NCI-H748 (cell line): ENCODE results near the gene HHAT.
A peak's percentile ranks its signal among the peaks of the same experiment; 100 is the strongest.

Experiments
- DNase-seq: peaks from one replicate; lab custom pipeline; 2025; ENCODE audit not compliant: unreplicated experiment; lab: John Stamatoyannopoulos, UW

Gene HHAT

DNA sequence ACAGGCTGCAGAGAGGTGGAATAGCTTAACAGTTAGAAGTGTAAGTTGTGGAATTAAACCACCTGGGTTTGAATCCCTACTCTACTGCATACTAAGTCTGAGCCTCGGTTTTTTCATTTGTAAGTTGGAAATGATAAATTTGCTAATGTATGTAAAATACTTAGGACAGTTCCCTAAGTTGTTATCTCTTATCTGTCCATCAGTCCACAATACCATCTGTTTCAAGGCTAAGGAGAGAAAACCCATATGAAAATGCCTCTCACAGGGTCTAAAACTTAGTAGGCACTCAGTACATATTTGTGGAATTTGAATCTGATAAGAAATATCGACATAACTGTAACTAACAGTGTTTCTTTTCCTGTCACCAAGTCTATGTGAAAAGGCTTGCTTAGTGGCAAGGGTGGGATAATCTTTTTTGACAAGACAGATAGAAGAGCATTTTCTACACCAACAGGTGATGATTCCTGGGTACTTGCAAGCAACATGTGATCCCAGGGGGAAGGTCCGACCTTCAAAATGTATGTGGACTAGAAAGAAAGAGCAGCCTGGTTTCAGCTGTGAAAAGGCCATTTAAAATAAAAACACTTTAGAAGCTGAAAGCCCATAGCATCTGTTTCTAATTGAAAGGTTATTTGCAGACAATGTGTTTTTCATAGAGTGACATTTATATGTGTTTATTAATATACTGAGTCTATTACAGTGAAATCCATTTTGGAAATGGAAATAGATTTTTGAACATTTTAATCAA, 202.9 kb downstream of the HHAT start:
- no peak for DNase-seq

DNA sequence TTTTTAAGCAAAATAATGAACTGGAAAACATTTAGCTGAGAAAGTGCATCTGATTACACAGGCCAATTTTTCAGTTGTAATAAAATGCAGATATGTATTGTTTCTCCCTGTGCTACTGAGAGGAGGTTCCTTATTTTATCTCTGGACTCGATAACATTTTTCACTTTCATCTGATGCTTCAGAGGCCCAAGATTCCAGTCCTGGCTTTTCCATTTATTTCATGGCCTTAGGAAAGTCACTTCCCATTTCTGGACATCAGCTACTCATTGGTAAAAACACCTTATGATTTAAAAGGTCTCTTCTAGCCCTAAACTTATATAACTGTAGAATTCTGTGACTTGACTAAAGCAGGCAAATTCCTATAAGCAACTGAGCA, 203.5 kb downstream of the HHAT start:
- no peak for DNase-seq

- no peak for DNase-seq
Observed at GRCh38 chr1:210535761-210536160, 207.1 kb downstream of the HHAT start.

DNA sequence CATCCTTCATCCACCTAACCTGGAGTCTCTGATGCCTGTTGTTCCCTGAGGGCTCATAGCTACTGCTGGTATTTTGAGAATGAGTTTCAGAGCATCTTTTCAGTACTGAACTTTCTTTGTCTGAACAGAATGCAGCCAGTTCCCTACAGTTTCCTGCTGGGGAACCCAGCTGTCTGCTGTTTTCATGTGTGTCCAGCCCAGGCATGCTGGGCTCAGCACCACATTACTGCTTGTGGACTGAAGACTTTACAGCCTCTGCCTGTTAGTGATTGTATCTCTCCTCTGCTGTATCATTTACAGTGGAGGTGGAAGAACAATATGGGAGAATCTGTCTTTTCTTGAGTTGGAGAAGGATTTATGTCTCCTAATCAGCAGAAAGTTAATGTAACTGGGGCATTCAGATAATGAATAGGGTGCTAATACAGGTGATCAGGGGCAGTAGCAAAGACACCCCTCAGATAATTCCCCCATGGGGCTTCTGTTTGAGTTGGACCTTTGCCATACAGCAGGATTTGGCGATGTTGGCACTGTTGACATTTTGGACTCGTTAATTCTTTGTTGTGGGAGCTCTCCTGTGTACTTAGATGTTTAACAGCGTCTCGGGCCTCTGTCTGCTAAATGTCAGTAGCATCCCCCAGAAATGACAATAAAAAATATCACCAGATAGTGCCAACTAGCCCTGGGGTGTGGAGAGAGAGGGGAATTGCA, 207.7 kb downstream of the HHAT start:
- peak; percentile 85 for DNase-seq

DNA sequence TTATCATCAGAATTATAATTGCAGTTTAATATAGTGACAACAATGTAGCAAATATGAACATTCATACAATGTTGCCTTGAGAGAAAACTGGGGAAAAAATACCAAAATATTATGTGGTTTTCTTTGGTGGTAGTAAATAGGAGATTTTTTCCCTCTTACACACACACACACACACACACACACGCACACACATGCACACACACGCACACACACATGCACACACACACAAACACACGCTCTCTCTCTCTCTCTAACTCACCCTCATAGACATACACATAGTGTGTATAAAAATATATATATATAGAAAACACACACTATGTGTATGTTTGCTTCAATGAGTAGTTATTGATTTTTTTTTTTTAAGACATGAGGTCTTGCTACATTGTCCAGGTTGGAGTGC, 211.6 kb downstream of the HHAT start:
- no peak for DNase-seq

GRCh38 chr1:210541680-210542358, 213.1 kb downstream of the HHAT start:
- no peak for DNase-seq

DNA sequence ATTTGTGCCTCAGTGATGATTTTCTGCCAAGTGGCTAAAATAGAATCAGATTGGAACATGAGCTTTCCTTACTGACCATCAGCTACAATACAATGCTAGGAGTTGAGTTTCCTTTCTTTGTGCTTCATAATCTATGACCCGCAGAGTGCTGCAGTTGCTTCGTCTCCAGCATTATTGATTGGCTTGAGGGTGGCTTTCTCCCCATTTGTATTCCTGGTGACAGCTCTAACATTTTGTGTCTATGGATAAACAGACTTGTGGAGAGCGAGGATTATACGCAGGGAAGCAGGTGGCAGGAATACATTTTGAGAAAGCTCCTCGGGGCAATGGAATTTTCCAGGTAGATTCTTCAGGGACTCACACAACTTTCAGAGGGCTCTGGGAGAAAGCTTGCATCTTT, 223.2 kb downstream of the HHAT start:
- no peak for DNase-seq

- no peak for DNase-seq
Observed at GRCh38 chr1:210553711-210554110, 225.0 kb downstream of the HHAT start.

GRCh38 chr1:210554382-210554781, 225.7 kb downstream of the HHAT start:
- DNase-seq, result no peak

- no peak for DNase-seq
Observed at GRCh38 chr1:210556475-210556874, 227.8 kb downstream of the HHAT start.

DNA sequence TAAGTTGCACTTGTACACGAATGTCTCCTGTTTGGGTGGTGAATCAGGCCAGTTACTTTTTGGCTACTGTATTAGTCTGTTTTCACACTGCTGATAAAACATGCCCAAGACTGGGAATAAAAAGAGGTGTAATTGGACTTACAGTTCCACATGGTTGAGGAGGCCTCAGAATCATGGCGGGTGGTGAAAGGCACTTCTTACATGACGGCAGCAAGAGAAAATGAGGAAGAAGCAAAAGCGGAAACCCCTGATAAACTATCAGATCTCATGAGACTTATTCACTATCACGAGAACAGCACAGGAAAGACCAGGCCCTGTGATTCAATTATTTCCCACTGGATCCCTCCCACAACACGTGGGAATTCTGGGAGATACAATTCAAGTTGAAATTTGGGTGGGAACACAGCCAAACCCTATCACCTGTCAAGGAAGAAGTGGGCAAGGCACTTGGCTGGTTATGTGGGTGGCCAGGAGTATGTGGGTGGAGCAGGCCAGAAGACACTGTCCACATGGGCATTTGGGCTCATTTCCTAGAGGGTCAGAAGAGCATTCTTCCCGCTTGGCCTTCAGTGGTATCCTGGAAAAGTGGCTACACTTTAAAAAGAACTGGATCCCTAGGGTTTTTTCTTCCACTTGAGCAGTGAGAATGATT, 228.8 kb downstream of the HHAT start:
- DNase-seq, result no peak

DNA sequence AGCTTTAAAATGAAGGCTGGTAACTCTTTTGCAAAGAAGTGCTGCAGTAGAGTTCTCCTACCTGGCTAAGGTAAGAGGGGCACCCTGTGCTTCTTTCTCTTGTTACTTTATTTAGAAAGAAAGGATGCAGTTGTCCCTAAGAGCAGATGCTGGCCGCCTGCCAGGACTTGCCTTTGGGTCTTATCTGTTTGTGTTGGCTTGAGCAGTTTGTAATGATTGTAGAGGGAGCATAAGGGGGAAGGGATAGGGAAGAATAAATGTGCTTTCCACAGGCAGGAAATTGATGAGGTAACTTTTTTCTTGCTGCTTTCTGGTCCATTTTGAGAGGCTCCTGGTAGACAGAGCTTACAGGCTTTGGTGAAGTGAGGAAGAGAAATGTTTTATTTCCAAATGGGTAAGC, 229.6 kb downstream of the HHAT start:
- peak; percentile 66 for DNase-seq

GRCh38 chr1:210565306-210565705, 236.6 kb downstream of the HHAT start:
- DNase-seq, result no peak

GRCh38 chr1:210568631-210569030, 239.9 kb downstream of the HHAT start:
- DNase-seq, result no peak

- DNase-seq, result no peak
Observed at GRCh38 chr1:210570116-210570515, 241.4 kb downstream of the HHAT start.

- DNase-seq, result no peak
Observed at GRCh38 chr1:210571356-210572284, 242.9 kb downstream of the HHAT start.

DNA sequence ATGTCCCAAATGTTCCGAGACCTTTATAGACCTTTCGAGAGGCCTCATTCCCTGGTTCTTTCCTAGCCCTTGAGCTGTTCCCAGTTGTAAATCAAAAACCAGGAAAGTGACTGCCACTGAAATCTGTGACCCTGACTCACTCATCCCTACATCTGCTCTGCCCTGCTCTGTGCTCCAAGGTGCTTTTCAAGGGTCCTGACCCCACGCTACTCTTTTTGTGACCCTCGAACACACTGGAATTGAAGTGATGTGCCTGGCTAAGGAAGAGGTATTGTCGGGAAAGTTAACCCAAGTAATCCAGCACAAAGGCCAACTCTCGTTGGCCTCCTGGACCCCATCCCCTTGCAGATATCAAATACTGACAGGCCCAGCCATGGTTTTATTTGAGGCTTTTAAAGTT, 244.4 kb downstream of the HHAT start:
- DNase-seq, result no peak

- no peak for DNase-seq
Observed at GRCh38 chr1:210582205-210582970, 253.7 kb downstream of the HHAT start.

DNA sequence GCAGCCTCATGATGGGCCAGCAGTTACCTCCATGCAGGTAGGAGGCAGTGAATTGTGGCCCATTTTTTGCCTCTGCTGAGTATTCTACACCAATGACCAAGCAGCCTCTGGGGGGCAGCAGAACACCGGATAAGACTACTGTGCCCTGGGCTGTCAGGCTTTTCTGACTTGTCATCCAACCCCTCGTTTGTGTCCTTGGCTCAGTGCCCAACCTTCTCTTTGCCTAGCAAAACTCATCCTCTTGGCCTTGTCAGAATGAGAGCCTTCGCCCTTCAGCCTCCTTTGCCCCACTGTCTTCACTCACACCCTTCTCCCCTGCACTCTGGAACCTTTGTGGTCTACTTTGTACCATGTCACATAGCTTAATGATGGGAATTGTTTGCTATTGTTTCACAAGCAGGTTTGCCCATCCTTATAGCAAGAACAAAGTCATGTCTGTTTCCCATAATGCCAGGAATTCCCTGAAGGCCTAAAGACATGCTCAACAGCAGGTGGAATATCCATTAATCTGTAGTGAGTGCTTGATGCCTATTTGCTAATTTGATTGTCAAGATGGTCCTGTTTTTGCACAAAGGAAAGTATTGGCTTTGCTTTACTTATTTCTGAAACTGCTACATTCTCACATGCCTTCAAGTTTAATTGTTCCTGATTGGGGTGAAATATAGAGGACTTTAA, 255.9 kb downstream of the HHAT start:
- DNase-seq, result peak; percentile 88
